Measurements from ENCODE around the gene PDYN. TPM values are rescaled to one million over a fixed set of nuclear protein-coding genes. Genes with fewer than 3 reads are reported as not detected.

Gene PDYN
- total RNA-seq, 3 donors from 2014 or later, result not detected

GRCh38 chr20:1950836-1951235, 43.0 kb downstream of the PDYN start:
- Mint-ChIP-seq H3K9me3 (no peaks in the 10 kb centered on the region), H3K4me3 (no peak overlapping the region), H3K4me1 (ENCODE audit: low read depth) (no peaks in the 10 kb centered on the region), H3K36me3 (ENCODE audit: insufficient read depth) (no peaks in the 10 kb centered on the region), H3K27me3 (ENCODE audit: low read depth) (peaks cover 24% of the 10 kb centered on the region)
- no peak for ATAC-seq
- no peak for DNase-seq

DNA sequence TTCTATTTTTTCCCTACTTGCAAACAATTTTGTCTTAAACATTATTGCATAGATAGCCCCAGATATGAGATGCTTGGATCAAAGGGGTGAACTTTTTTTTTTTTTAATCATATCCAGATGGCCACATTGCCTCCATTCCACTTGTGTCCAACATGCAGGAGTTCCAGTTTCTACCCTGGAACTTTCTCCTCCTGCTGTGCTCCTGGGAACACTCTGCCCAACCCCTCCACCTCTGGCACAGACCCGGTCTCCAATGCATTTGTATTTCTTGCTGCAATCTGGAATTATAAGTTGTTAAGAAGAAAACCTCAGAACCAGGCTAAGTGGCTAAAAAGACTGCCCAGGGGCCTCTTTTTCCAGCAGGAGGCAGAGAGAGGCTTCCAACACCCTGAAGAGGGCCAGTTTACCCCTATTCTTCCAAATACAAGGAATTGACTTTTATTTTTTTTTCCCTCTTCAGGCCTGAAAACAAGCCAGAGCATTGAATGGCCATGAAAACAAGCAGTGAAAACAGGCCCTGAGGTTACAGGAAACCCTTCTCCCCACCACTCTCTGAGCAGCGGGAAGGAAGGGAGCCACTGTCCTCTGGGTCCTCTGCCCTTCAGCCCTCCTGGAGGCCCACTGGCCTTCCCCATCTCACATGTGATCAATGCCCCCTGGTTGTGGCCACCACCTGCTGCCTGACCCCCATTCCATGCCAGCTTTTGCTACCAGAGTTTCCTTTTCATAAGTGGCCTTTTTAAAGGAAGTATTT, 44.3 kb downstream of the PDYN start:
- no peak overlapping the region for H3K4me3 Mint-ChIP-seq
- no peaks in the 10 kb centered on the region for H3K4me1 Mint-ChIP-seq (ENCODE audit: low read depth)
- no peak for DNase-seq
- peaks cover 24% of the 10 kb centered on the region for H3K27me3 Mint-ChIP-seq (ENCODE audit: low read depth)
- no peak for ATAC-seq
- H3K36me3 Mint-ChIP-seq (ENCODE audit: insufficient read depth), result no peaks in the 10 kb centered on the region
- no peaks in the 10 kb centered on the region for H3K9me3 Mint-ChIP-seq

DNA sequence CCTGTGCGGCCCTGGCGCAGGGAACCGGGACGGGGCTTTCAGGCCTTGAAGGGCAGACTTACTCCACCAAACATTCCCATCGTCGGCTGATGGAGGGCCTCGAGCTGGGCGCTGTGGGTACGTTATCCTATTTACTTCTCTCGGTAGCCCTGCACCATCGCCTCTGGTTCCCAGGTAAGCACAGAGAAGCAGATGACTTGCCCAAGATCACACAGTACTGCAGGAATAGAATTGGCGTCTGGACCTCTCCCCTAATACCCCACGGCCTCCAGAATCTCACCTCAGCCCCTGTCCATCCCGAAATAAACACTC, 46.4 kb downstream of the PDYN start:
- no peak for DNase-seq
- Mint-ChIP-seq H3K4me1 (ENCODE audit: low read depth) (no peaks in the 10 kb centered on the region), H3K9me3 (no peaks in the 10 kb centered on the region), H3K36me3 (ENCODE audit: insufficient read depth) (no peaks in the 10 kb centered on the region), H3K4me3 (no peak overlapping the region), H3K27me3 (ENCODE audit: low read depth) (peaks cover 38% of the 10 kb centered on the region)
- no peak for ATAC-seq

GRCh38 chr20:1946762-1947534, 46.9 kb downstream of the PDYN start:
- Mint-ChIP-seq H3K4me3 (no peak overlapping the region), H3K4me1 (ENCODE audit: low read depth) (no peaks in the 10 kb centered on the region), H3K27me3 (ENCODE audit: low read depth) (peaks cover 39% of the 10 kb centered on the region)

DNA sequence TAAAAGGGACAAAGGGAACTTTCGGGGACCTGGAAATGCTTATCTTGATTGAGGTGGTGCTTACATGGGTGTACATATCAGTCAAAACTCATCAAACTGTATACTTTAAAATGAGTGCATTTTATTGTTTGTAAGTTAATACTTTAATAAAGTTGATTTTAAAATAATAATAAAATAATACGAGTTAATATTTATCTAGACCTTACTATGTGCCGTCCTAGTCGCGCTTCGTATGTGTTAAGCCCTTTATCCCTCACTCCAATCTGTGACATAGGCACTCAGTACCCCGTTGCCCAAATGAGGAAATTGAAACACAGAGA, 47.5 kb downstream of the PDYN start:
- DNase-seq, result no peak
- no peak for ATAC-seq
- H3K4me3 Mint-ChIP-seq, result no peak overlapping the region
- H3K36me3 Mint-ChIP-seq (ENCODE audit: insufficient read depth), result no peaks in the 10 kb centered on the region
- peaks cover 37% of the 10 kb centered on the region for H3K27me3 Mint-ChIP-seq (ENCODE audit: low read depth)
- H3K9me3 Mint-ChIP-seq, result no peaks in the 10 kb centered on the region
- H3K4me1 Mint-ChIP-seq (ENCODE audit: low read depth), result no peaks in the 10 kb centered on the region

More at GRCh38 chr20:1946762-1947534, 46.9 kb downstream of the PDYN start:
- DNase-seq (no peak), ATAC-seq (no peak)
- H3K36me3 Mint-ChIP-seq (ENCODE audit: insufficient read depth), result no peaks in the 10 kb centered on the region
- H3K9me3 Mint-ChIP-seq, result no peaks in the 10 kb centered on the region

DNA sequence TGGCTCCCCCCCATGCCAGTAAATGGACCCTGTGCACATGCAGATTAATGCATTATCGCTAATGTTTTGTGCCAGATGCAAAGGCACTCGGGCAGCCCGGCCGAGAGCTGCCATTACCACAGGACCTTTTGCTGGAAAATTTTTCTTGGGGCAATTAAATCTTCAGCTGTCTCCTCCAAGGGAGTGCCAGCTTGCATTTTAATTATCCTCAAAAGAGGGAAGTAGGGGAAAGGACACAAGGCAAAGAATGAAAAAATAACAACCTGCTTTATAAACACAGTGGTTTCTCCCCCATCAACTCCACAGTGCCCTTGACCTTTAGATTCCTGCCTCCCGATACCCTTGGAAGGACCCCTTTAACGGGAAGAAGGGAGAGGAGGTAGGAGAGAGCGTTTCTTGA, 48.2 kb downstream of the PDYN start:
- H3K9me3 Mint-ChIP-seq, result no peaks in the 10 kb centered on the region
- ATAC-seq (no peak), DNase-seq (no peak)
- H3K27me3 Mint-ChIP-seq (ENCODE audit: low read depth), result peaks cover 37% of the 10 kb centered on the region
- H3K36me3 Mint-ChIP-seq (ENCODE audit: insufficient read depth), result no peaks in the 10 kb centered on the region
- no peak overlapping the region for H3K4me3 Mint-ChIP-seq
- H3K4me1 Mint-ChIP-seq (ENCODE audit: low read depth), result no peaks in the 10 kb centered on the region

DNA sequence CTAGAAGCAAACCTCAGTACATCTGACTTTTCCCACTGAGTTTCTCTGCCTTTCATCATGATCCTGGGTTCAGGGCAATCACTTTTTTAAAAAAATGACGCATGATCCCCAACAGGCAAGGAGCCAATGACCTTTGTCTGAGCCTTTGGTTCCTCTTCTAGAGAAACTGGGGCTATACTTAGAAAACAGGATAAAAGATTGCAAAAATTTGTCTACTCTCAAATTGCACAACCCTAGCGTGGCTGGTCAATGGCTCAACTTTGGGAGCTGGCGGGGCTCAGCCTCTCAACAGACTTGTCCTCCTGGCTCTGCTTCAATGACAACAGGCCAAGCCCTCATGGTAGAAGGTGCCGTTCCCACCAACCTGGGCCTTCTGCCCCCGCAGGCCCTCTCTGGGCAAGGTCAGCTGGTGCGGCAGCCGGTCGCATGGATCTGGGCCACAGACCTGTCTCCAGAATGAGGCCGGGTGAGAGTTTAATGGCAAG, 48.7 kb downstream of the PDYN start:
- H3K27me3 Mint-ChIP-seq (ENCODE audit: low read depth), result peaks cover 37% of the 10 kb centered on the region
- no peak for ATAC-seq
- no peaks in the 10 kb centered on the region for H3K9me3 Mint-ChIP-seq
- no peaks in the 10 kb centered on the region for H3K4me1 Mint-ChIP-seq (ENCODE audit: low read depth)
- H3K4me3 Mint-ChIP-seq, result no peak overlapping the region
- H3K36me3 Mint-ChIP-seq (ENCODE audit: insufficient read depth), result no peaks in the 10 kb centered on the region
- no peak for DNase-seq

GRCh38 chr20:1944345-1945091, 49.3 kb downstream of the PDYN start:
- no peak for ATAC-seq
- H3K4me1 Mint-ChIP-seq (ENCODE audit: low read depth), result no peaks in the 10 kb centered on the region
- peaks cover 37% of the 10 kb centered on the region for H3K27me3 Mint-ChIP-seq (ENCODE audit: low read depth)

DNA sequence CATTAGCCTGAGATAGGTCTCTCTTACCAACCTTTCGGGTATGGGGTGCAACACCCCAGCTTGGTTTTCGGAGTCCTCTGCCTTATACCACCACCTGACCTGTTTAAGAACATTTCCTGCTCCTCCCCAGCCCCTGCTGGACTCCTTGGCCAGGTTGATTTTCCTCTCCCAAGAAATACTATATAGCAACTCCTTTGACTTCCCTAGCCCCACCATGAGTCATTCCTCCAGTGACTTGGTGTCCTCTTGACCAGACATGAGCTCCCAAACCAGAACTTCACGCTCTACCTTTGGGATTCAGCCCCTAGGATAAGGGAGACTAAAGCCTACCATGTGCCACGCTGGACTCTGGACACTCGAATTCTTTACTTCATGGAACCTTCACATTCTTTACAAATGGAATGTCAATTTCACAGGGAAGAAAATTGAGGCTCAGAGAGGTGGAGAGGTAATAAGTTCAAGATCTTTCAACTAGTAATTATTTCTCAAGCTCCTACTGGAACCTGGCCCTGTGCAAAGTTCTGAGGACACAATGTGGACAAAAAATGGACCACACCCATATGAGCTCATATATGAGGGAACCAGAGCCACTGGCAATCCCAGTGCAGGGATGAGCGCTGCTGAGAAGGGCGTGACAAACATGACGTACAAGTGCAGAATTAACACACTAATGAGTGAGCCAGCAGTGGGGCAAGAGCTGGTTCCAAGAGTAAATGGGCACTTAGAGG, 50.4 kb downstream of the PDYN start:
- ATAC-seq (no peak), DNase-seq (no peak)
- Mint-ChIP-seq H3K4me3 (no peak overlapping the region), H3K36me3 (ENCODE audit: insufficient read depth) (no peaks in the 10 kb centered on the region), H3K9me3 (no peaks in the 10 kb centered on the region), H3K27me3 (ENCODE audit: low read depth) (peaks cover 33% of the 10 kb centered on the region), H3K4me1 (ENCODE audit: low read depth) (no peaks in the 10 kb centered on the region)

More at GRCh38 chr20:1944345-1945091, 49.3 kb downstream of the PDYN start:
- Mint-ChIP-seq H3K4me3 (no peak overlapping the region), H3K9me3 (no peaks in the 10 kb centered on the region), H3K36me3 (ENCODE audit: insufficient read depth) (no peaks in the 10 kb centered on the region)
- DNase-seq, result no peak

- H3K4me3 Mint-ChIP-seq, result no peak overlapping the region
- no peaks in the 10 kb centered on the region for H3K4me1 Mint-ChIP-seq (ENCODE audit: low read depth)
- H3K9me3 Mint-ChIP-seq, result no peaks in the 10 kb centered on the region
- no peak for DNase-seq
- no peaks in the 10 kb centered on the region for H3K36me3 Mint-ChIP-seq (ENCODE audit: insufficient read depth)
- ATAC-seq, result no peak
- H3K27me3 Mint-ChIP-seq (ENCODE audit: low read depth), result peaks cover 27% of the 10 kb centered on the region
Observed at GRCh38 chr20:1942486-1943274, 51.2 kb downstream of the PDYN start.

GRCh38 chr20:1942061-1942460, 51.8 kb downstream of the PDYN start:
- no peaks in the 10 kb centered on the region for H3K9me3 Mint-ChIP-seq
- H3K27me3 Mint-ChIP-seq (ENCODE audit: low read depth), result peaks cover 26% of the 10 kb centered on the region
- DNase-seq, result no peak
- no peak for ATAC-seq
- H3K36me3 Mint-ChIP-seq (ENCODE audit: insufficient read depth), result no peaks in the 10 kb centered on the region
- H3K4me3 Mint-ChIP-seq, result no peak overlapping the region
- no peaks in the 10 kb centered on the region for H3K4me1 Mint-ChIP-seq (ENCODE audit: low read depth)

- Mint-ChIP-seq H3K9me3 (no peaks in the 10 kb centered on the region), H3K36me3 (ENCODE audit: insufficient read depth) (no peaks in the 10 kb centered on the region), H3K4me1 (ENCODE audit: low read depth) (no peaks in the 10 kb centered on the region), H3K4me3 (no peak overlapping the region), H3K27me3 (ENCODE audit: low read depth) (peaks cover 23% of the 10 kb centered on the region)
- DNase-seq (no peak), ATAC-seq (no peak)
Observed at GRCh38 chr20:1941226-1941625, 52.6 kb downstream of the PDYN start.

- Mint-ChIP-seq H3K36me3 (ENCODE audit: insufficient read depth) (no peaks in the 10 kb centered on the region), H3K4me3 (no peak overlapping the region)
Observed at GRCh38 chr20:1940581-1940980, 53.3 kb downstream of the PDYN start.

GRCh38 chr20:1939270-1939595, 54.6 kb downstream of the PDYN start:
- Mint-ChIP-seq H3K36me3 (ENCODE audit: insufficient read depth) (no peaks in the 10 kb centered on the region), H3K4me1 (ENCODE audit: low read depth) (no peaks in the 10 kb centered on the region), H3K9me3 (no peaks in the 10 kb centered on the region), H3K4me3 (no peak overlapping the region), H3K27me3 (ENCODE audit: low read depth) (peaks cover 18% of the 10 kb centered on the region)
- no peak for DNase-seq
- no peak for ATAC-seq

More at GRCh38 chr20:1940581-1940980, 53.3 kb downstream of the PDYN start:
- DNase-seq, result no peak
- H3K9me3 Mint-ChIP-seq, result no peaks in the 10 kb centered on the region
- no peak for ATAC-seq
- peaks cover 23% of the 10 kb centered on the region for H3K27me3 Mint-ChIP-seq (ENCODE audit: low read depth)
- no peaks in the 10 kb centered on the region for H3K4me1 Mint-ChIP-seq (ENCODE audit: low read depth)
